ENCODE data around the gene EZR.

GRCh38 chr6:158770533-158771330 is 48.4 kb downstream of the EZR start:
- TF ChIP-seq CTCF (IDR thresholded peaks at IDR 0.05) (no peak), EZH2 (IDR thresholded peaks at IDR 0.05; ENCODE audit: borderline replicate concordance, insufficient read depth, low read depth, low read length, poor library complexity, severe bottlenecking) (no peak)
